K562 (cell line): ENCODE results near the gene CAMK1D.

Experiments
- DPF2 ChIP-seq: fragments of 450-650 bp; IDR thresholded peaks from 2 replicates; pipeline ENCODE4 v1.6.1; 2016
- FOSL1 ChIP-seq: fragments of 200-800 bp; sonication (Bioruptor generic); conservative IDR thresholded peaks from 2 replicates; pipeline ENCODE4 v1.6.1; 2016; ENCODE audit warnings: missing genetic modification characterization, missing compliant biosample characterization
- GABPB1 ChIP-seq: sonication (generic); formaldehyde crosslinking; IDR thresholded peaks from 2 replicates; pipeline ENCODE4 v1.8.0; 2022; ENCODE audit warnings: mild to moderate bottlenecking, missing genetic modification reagents
- JUN ChIP-seq, 2 experiments: sonication (generic) in 1 of 2; formaldehyde crosslinking in 1 of 2; IDR thresholded peaks; 2 replicates each; pipeline versions ENCODE4 v1.6.1 to v1.8.0; 2012 to 2022; ENCODE audit warnings: borderline replicate concordance in 2 of 2, mild to moderate bottlenecking in 2 of 2, improper control_type of control experiment in 1 of 2, low read depth in 1 of 2, low read length in 1 of 2, missing genetic modification reagents in 1 of 2
- KLF10 ChIP-seq: fragments of 250-450 bp; sonication (Bioruptor Pico); IDR thresholded peaks from 2 replicates; pipeline ENCODE4 v1.6.1; 2021; ENCODE audit warnings: matching md5 sums
- MTA1 ChIP-seq: fragments of 450-650 bp; IDR thresholded peaks from 2 replicates; pipeline ENCODE4 v1.6.1; 2017; ENCODE audit warnings: borderline replicate concordance
- TARDBP ChIP-seq: fragments of 450-650 bp; IDR thresholded peaks from 2 replicates; pipeline ENCODE4 v1.6.1; 2016
- TEAD1 ChIP-seq, 2 experiments: fragments of 450-650 bp in 1 of 2; sonication (generic) in 1 of 2; formaldehyde crosslinking; IDR thresholded peaks; 2 replicates each; pipeline versions ENCODE4 v1.4.0 to v1.8.0; 2020 to 2022; ENCODE audit warnings: mild to moderate bottlenecking in 2 of 2, missing genetic modification reagents in 1 of 2
- TGIF2 ChIP-seq: sonication (generic); formaldehyde crosslinking; IDR thresholded peaks from 2 replicates; pipeline ENCODE4 v1.8.1; 2022; ENCODE audit warnings: mild to moderate bottlenecking, missing genetic modification reagents, moderate library complexity
- TF ChIP-seq, protein P1 (sequence below), 2 experiments: fragments of 450-650 bp in 1 of 2; sonication (generic) in 1 of 2; formaldehyde crosslinking; conservative IDR thresholded peaks; 2 replicates each; pipeline versions ENCODE4 v1.4.0 to v1.8.1; 2020 to 2022; ENCODE audit warnings: mild to moderate bottlenecking in 1 of 2, missing genetic modification reagents in 1 of 2
- TF ChIP-seq, protein P2 (sequence below): sonication (generic); formaldehyde crosslinking; IDR thresholded peaks from 2 replicates; pipeline ENCODE4 v1.9.0; 2022; ENCODE audit warnings: mild to moderate bottlenecking, missing genetic modification reagents
- TF ChIP-seq, protein P3 (sequence below): IDR thresholded peaks from 2 replicates; pipeline ENCODE4 v1.6.1; 2011; ENCODE audit warnings: borderline replicate concordance, low read depth, mild to moderate bottlenecking, moderate library complexity, low read length; ENCODE audit not compliant: insufficient read depth, poor library complexity, severe bottlenecking
- TF ChIP-seq, protein P4 (sequence below): sonication (generic); formaldehyde crosslinking; IDR thresholded peaks from 2 replicates; pipeline ENCODE4 v1.8.1; 2023; ENCODE audit warnings: mild to moderate bottlenecking, missing genetic modification reagents

DNA sequence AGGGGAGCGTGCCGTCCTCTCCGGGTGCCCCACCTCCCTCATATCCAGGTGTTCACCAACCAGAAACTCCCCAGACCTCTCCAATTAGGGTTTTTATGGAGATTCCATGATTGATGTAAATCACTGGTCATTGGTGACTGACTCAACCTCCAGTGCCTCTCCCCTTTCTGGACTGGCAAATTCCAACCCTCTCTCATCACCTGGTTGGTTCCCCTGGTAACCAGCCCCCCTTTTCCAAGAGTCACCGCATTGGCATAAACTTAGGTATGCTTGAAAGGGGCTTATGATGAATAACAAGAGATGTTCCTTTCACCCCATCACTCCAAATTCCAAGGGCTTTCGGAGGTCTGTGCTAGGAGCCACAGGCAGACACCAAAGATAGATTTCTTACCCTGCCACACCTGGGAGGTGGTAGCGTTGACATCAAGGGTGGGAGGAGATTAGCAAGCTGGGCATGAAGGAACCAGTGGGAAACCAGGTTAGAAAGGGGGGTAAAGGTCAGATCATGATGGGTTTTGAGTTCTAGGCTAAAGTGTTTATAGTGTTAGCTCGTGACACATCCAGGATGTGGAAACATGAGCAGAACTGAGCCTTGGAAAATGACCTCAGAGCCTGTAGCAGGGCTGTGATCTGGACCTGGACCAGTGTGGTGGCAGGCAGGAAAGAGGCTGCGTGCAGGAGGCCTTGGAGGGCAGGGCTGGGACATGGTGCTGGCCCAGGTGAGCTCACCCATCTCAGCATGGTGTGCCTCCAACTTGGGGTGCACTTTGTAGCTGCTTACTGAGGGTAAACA, 45.1 kb downstream of the CAMK1D start:
- TF ChIP-seq DPF2, result no peak
- TF ChIP-seq, protein P1, sequence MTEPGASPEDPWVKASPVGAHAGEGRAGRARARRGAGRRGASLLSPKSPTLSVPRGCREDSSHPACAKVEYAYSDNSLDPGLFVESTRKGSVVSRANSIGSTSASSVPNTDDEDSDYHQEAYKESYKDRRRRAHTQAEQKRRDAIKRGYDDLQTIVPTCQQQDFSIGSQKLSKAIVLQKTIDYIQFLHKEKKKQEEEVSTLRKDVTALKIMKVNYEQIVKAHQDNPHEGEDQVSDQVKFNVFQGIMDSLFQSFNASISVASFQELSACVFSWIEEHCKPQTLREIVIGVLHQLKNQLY (CRISPR knock-in tag; conservative IDR thresholded peaks at IDR 0.05), result no peak
- no peak for TF ChIP-seq GABPB1 (CRISPR knock-in tag)
- no peak for TF ChIP-seq KLF10 (CRISPR knock-in tag)
- TF ChIP-seq, protein P2, sequence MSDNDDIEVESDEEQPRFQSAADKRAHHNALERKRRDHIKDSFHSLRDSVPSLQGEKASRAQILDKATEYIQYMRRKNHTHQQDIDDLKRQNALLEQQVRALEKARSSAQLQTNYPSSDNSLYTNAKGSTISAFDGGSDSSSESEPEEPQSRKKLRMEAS (CRISPR knock-in tag), result no peak
- TF ChIP-seq JUN (IDR thresholded peaks at IDR 0.05; ENCODE audit: borderline replicate concordance, low read depth, low read length), result no peak
- TF ChIP-seq JUN (CRISPR knock-in tag; IDR thresholded peaks at IDR 0.05; ENCODE audit: borderline replicate concordance), result no peak
- no peak for TF ChIP-seq TEAD1 (CRISPR knock-in tag; IDR thresholded peaks at IDR 0.05)
- TF ChIP-seq FOSL1, result no peak
- no peak for TF ChIP-seq TARDBP
- TF ChIP-seq, protein P3, sequence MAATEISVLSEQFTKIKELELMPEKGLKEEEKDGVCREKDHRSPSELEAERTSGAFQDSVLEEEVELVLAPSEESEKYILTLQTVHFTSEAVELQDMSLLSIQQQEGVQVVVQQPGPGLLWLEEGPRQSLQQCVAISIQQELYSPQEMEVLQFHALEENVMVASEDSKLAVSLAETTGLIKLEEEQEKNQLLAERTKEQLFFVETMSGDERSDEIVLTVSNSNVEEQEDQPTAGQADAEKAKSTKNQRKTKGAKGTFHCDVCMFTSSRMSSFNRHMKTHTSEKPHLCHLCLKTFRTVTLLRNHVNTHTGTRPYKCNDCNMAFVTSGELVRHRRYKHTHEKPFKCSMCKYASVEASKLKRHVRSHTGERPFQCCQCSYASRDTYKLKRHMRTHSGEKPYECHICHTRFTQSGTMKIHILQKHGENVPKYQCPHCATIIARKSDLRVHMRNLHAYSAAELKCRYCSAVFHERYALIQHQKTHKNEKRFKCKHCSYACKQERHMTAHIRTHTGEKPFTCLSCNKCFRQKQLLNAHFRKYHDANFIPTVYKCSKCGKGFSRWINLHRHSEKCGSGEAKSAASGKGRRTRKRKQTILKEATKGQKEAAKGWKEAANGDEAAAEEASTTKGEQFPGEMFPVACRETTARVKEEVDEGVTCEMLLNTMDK, result no peak
- TF ChIP-seq MTA1, result no peak
- no peak for TF ChIP-seq TGIF2 (CRISPR knock-in tag)
- TF ChIP-seq, protein P4, sequence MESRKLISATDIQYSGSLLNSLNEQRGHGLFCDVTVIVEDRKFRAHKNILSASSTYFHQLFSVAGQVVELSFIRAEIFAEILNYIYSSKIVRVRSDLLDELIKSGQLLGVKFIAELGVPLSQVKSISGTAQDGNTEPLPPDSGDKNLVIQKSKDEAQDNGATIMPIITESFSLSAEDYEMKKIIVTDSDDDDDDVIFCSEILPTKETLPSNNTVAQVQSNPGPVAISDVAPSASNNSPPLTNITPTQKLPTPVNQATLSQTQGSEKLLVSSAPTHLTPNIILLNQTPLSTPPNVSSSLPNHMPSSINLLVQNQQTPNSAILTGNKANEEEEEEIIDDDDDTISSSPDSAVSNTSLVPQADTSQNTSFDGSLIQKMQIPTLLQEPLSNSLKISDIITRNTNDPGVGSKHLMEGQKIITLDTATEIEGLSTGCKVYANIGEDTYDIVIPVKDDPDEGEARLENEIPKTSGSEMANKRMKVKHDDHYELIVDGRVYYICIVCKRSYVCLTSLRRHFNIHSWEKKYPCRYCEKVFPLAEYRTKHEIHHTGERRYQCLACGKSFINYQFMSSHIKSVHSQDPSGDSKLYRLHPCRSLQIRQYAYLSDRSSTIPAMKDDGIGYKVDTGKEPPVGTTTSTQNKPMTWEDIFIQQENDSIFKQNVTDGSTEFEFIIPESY (CRISPR knock-in tag), result no peak
